Natural killer cell (primary cell): Measurements from ENCODE around the gene CENPU. TPM values are rescaled to one million over a fixed set of nuclear protein-coding genes. Genes with fewer than 3 reads are reported as not detected.

Experiments
- ATAC-seq, 3 donors: fragments of 150-1000 bp in 2 of 3; fragments of 200-7000 bp in 1 of 3; cut with Tn5 transposase; 1 replicate in 1 of 3; 2 replicates in 2 of 3; pipeline ENCODE4 v1.10.0; 2021; ENCODE audit warnings: mild to moderate bottlenecking in 2 of 3, moderate library complexity in 2 of 3
- DNase-seq, 2 donors: peaks; one replicate each; pipeline versions ENCODE4 v3.0.0 to v3.0.0-alpha.2; 2013 to 2021; ENCODE audit warnings: mixed read lengths in 1 of 2
- H3K27ac ChIP-seq: one replicate; pipeline ENCODE4 v1.5.1; 2013; ENCODE audit warnings: mild to moderate bottlenecking, low read length
- H3K27me3 ChIP-seq: one replicate; pipeline ENCODE4 v1.6.1; 2013; ENCODE audit warnings: low read length; ENCODE audit not compliant: control insufficient read depth, insufficient read depth
- H3K36me3 ChIP-seq: one replicate; pipeline ENCODE4 v1.6.1; 2013; ENCODE audit warnings: low read length; ENCODE audit not compliant: control insufficient read depth, insufficient read depth
- H3K4me1 ChIP-seq: one replicate; pipeline ENCODE4 v1.6.1; 2013; ENCODE audit warnings: low read length; ENCODE audit not compliant: control insufficient read depth, insufficient read depth
- H3K4me3 ChIP-seq: one replicate; pipeline ENCODE4 v1.5.1; 2013; ENCODE audit warnings: low read length
- H3K9me3 ChIP-seq: one replicate; pipeline ENCODE4 v1.6.1; 2013; ENCODE audit warnings: low read length; ENCODE audit not compliant: control insufficient read depth, insufficient read depth
- H3K27ac Mint-ChIP-seq, 2 donors: one replicate each; pipeline ENCODE4 v1.8.0; 2022; ENCODE audit warnings: mild to moderate bottlenecking in 2 of 2, mixed read lengths in 2 of 2, moderate library complexity in 1 of 2
- H3K27me3 Mint-ChIP-seq, 2 donors: one replicate each; pipeline ENCODE4 v1.8.0; 2022; ENCODE audit warnings: low read depth in 2 of 2, mixed read lengths in 2 of 2
- H3K36me3 Mint-ChIP-seq: one replicate; pipeline ENCODE4 v1.8.0; 2022; ENCODE audit warnings: mixed read lengths
- H3K4me1 Mint-ChIP-seq, 2 donors: one replicate each; pipeline ENCODE4 v1.8.0; 2022; ENCODE audit warnings: mixed read lengths in 2 of 2
- H3K4me3 Mint-ChIP-seq: one replicate; pipeline ENCODE4 v1.8.0; 2022; ENCODE audit warnings: mild to moderate bottlenecking, moderate library complexity, mixed read lengths
- H3K9me3 Mint-ChIP-seq, 2 donors: one replicate each; pipeline ENCODE4 v1.8.0; 2022; ENCODE audit warnings: mixed read lengths in 2 of 2
- WGBS: methylation state at CpG from one replicate; pipeline ENCODE4 v1.1.7; 2013; ENCODE audit warnings: missing lambda C conversion rate; ENCODE audit not compliant: insufficient coverage; 5-methylcytosine and 5-hydroxymethylcytosine counted together
- intact Hi-C: fragments of 100-400 bp; cut with micrococcal nuclease; formaldehyde crosslinking; loops from one replicate; pipeline ENCODE4 v1.14.2; 2022
- total RNA-seq, 4 donors: library from RNA; stranded (reverse); fragments of 120-200 nt in 1 of 4; gene quantifications; one replicate each; pipeline versions ENCODE4 v1.2.3 to v1.2.4, GENCODE V29; 2013 to 2022
- TF ChIP-seq, protein P1 (sequence below): fragments of 200-600 bp; IDR thresholded peaks from one replicate; pipeline ENCODE4 v1.8.0; 2022; ENCODE audit warnings: antibody characterized with exemption

Gene CENPU
- total RNA-seq, 3 donors from 2014 or later (not counting 1 experiment from before 2014, with no cell fraction given), result 6.5 to 12.1 (median 10.3) TPM

- Mint-ChIP-seq H3K27me3 (no peaks in the 10 kb centered on the region), H3K36me3 (no peaks in the 10 kb centered on the region), H3K27ac (peak overlapping the region; percentile 93 to 97), H3K4me1 (peaks cover 33 to 38% of the 10 kb centered on the region in 2 donors), H3K4me3 (peak overlapping the region; percentile 83), H3K9me3 (no peaks in the 10 kb centered on the region)
- TF ChIP-seq, protein P1, sequence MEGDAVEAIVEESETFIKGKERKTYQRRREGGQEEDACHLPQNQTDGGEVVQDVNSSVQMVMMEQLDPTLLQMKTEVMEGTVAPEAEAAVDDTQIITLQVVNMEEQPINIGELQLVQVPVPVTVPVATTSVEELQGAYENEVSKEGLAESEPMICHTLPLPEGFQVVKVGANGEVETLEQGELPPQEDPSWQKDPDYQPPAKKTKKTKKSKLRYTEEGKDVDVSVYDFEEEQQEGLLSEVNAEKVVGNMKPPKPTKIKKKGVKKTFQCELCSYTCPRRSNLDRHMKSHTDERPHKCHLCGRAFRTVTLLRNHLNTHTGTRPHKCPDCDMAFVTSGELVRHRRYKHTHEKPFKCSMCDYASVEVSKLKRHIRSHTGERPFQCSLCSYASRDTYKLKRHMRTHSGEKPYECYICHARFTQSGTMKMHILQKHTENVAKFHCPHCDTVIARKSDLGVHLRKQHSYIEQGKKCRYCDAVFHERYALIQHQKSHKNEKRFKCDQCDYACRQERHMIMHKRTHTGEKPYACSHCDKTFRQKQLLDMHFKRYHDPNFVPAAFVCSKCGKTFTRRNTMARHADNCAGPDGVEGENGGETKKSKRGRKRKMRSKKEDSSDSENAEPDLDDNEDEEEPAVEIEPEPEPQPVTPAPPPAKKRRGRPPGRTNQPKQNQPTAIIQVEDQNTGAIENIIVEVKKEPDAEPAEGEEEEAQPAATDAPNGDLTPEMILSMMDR, result no peak
- Histone ChIP-seq H3K27me3 (no peaks in the 10 kb centered on the region), H3K4me1 (peaks cover 28% of the 10 kb centered on the region), H3K27ac (peak overlapping the region; percentile 87), H3K4me3 (no peak overlapping the region), H3K9me3 (no peaks in the 10 kb centered on the region), H3K36me3 (peaks cover 13% of the 10 kb centered on the region)
- 93% methylated on average over 9 of the region's 9 CpGs for WGBS
- no peak for DNase-seq
- peak; percentile 43 to 65 (median 47) for ATAC-seq
- intact Hi-C loops, result no loop called here
Observed at GRCh38 chr4:184668096-184668495, 65.8 kb downstream of the CENPU start.

DNA sequence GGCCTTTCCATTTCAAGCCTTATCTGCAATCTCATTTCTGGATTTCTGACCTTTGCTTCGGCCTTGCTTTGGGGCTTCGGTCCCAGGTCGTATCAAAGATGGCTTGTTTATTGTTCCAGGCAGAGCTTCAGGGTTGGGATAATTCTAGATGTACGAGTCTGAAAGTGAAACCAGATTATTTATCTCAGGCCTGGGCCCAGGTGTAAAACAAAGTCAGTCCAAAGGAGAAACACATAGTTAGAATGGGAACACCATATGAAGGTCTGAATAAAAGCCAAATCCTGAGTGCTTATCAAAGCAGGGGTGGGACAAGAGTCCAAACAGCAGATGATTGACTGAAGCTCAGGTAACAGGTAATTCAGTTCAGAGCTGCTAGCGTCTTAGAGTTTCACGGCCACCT, 67.2 kb downstream of the CENPU start:
- Histone ChIP-seq H3K4me3 (no peak overlapping the region), H3K27ac (no peak overlapping the region), H3K36me3 (peaks cover 3% of the 10 kb centered on the region), H3K27me3 (no peaks in the 10 kb centered on the region), H3K4me1 (peaks cover 28% of the 10 kb centered on the region), H3K9me3 (no peaks in the 10 kb centered on the region)
- H3K36me3 Mint-ChIP-seq, result no peaks in the 10 kb centered on the region
- intact Hi-C loops, result no loop called here
- peak overlapping the region in 1 of 2 donors; percentile 97 for H3K27ac Mint-ChIP-seq
- no peak overlapping the region for H3K4me3 Mint-ChIP-seq
- H3K4me1 Mint-ChIP-seq, result peaks cover 33 to 38% of the 10 kb centered on the region in 2 donors
- TF ChIP-seq, protein P1, result no peak
- WGBS, result 89% methylated on average over 6 of the region's 6 CpGs
- no peaks in the 10 kb centered on the region for H3K9me3 Mint-ChIP-seq
- no peak for ATAC-seq
- H3K27me3 Mint-ChIP-seq, result no peaks in the 10 kb centered on the region
- no peak for DNase-seq

- Mint-ChIP-seq H3K27me3 (no peaks in the 10 kb centered on the region), H3K27ac (peak overlapping the region; percentile 25 to 43), H3K4me3 (no peak overlapping the region), H3K36me3 (no peaks in the 10 kb centered on the region), H3K4me1 (peaks cover 25 to 32% of the 10 kb centered on the region in 2 donors), H3K9me3 (no peaks in the 10 kb centered on the region)
- Histone ChIP-seq H3K27ac (no peak overlapping the region), H3K27me3 (no peaks in the 10 kb centered on the region), H3K9me3 (no peaks in the 10 kb centered on the region), H3K4me3 (no peak overlapping the region), H3K36me3 (peaks cover 10% of the 10 kb centered on the region), H3K4me1 (peaks cover 24% of the 10 kb centered on the region)
- TF ChIP-seq, protein P1, result no peak
- intact Hi-C loops, result no loop called here
- no peak for DNase-seq
- 80% methylated on average over 6 of the region's 6 CpGs for WGBS
- ATAC-seq, result no peak
Observed at GRCh38 chr4:184664445-184665210, 69.3 kb downstream of the CENPU start.
